Liver (tissue), 9 donors: ENCODE measurements around the gene CST4. TPM values are rescaled to one million over a fixed set of nuclear protein-coding genes. Genes with fewer than 3 reads are reported as not detected.

Source experiments
- DNase-seq: peaks from one replicate; pipeline ENCODE4 v3.0.0-alpha.2; 2017; ENCODE audit warnings: low spot score
- H3K27ac ChIP-seq, 2 donors: one replicate each; pipeline ENCODE4 v1.7.0; 2013; ENCODE audit warnings: inconsistent platforms in 2 of 2, low read length in 2 of 2, control low read depth in 1 of 2, low read depth in 1 of 2, mild to moderate bottlenecking in 1 of 2
- H3K27me3 ChIP-seq, 4 donors: one replicate each; pipeline versions ENCODE4 v1.6.1 to v1.7.0; 2013; ENCODE audit warnings: low read length in 3 of 4, inconsistent platforms in 1 of 4, mild to moderate bottlenecking in 1 of 4, moderate library complexity in 1 of 4; ENCODE audit not compliant: control insufficient read depth in 4 of 4, insufficient read depth in 4 of 4
- H3K36me3 ChIP-seq, 4 donors: one replicate each; pipeline versions ENCODE4 v1.6.1 to v1.7.0; 2013; ENCODE audit warnings: low read length in 3 of 4, mild to moderate bottlenecking in 3 of 4, low read depth in 1 of 4, moderate library complexity in 1 of 4; ENCODE audit not compliant: control insufficient read depth in 4 of 4, insufficient read depth in 3 of 4
- H3K4me1 ChIP-seq, 4 donors: one replicate each; pipeline versions ENCODE4 v1.6.1 to v1.7.0; 2013; ENCODE audit warnings: low read length in 3 of 4, mild to moderate bottlenecking in 3 of 4, moderate library complexity in 1 of 4; ENCODE audit not compliant: control insufficient read depth in 4 of 4, insufficient read depth in 4 of 4
- H3K4me3 ChIP-seq, 3 donors: one replicate each; pipeline versions ENCODE4 v1.6.1 to v1.7.0; 2013; ENCODE audit warnings: low read length in 3 of 3, control low read depth in 1 of 3, low read depth in 1 of 3, mild to moderate bottlenecking in 1 of 3
- H3K9ac ChIP-seq, 2 donors: one replicate each; pipeline ENCODE4 v1.7.0; 2013; ENCODE audit warnings: low read length in 2 of 2, mild to moderate bottlenecking in 2 of 2, moderate library complexity in 2 of 2, control low read depth in 1 of 2, low read depth in 1 of 2
- H3K9me3 ChIP-seq, 4 donors: one replicate each; pipeline versions ENCODE4 v1.6.1 to v1.7.0; 2013; ENCODE audit warnings: low read length in 3 of 4; ENCODE audit not compliant: control insufficient read depth in 4 of 4
- ATF3 ChIP-seq: IDR thresholded peaks from 2 replicates; pipeline ENCODE4 v1.6.1; 2016; ENCODE audit warnings: antibody characterized with exemption
- EGR1 ChIP-seq, 2 donors: IDR thresholded peaks; 2 replicates each; pipeline ENCODE4 v1.6.1; 2016 to 2018; ENCODE audit warnings: antibody characterized with exemption in 2 of 2, low read depth in 2 of 2
- FOXA1 ChIP-seq: IDR thresholded peaks from 2 replicates; pipeline ENCODE4 v1.6.1; 2016; ENCODE audit warnings: antibody characterized with exemption
- FOXA2 ChIP-seq: IDR thresholded peaks from 2 replicates; pipeline ENCODE4 v1.6.1; 2016; ENCODE audit warnings: antibody characterized with exemption
- GABPA ChIP-seq, 2 donors: IDR thresholded peaks in 1 of 2; conservative IDR thresholded peaks in 1 of 2; 2 replicates each; pipeline ENCODE4 v1.6.1; 2016; ENCODE audit warnings: antibody characterized with exemption in 2 of 2, mild to moderate bottlenecking in 1 of 2, moderate library complexity in 1 of 2
- HNF4A ChIP-seq, 2 donors: conservative IDR thresholded peaks; 2 replicates each; pipeline ENCODE4 v1.6.1; 2016; ENCODE audit warnings: antibody characterized with exemption in 2 of 2, mild to moderate bottlenecking in 2 of 2
- HNF4G ChIP-seq: IDR thresholded peaks from 2 replicates; pipeline ENCODE4 v1.6.1; 2016; ENCODE audit warnings: antibody characterized with exemption
- JUND ChIP-seq, 2 donors: IDR thresholded peaks; 2 replicates each; pipeline ENCODE4 v1.6.1; 2016; ENCODE audit warnings: antibody characterized with exemption in 2 of 2
- MAX ChIP-seq: IDR thresholded peaks from 2 replicates; pipeline ENCODE4 v1.6.1; 2016; ENCODE audit warnings: antibody characterized with exemption
- NR2F2 ChIP-seq: IDR thresholded peaks from 2 replicates; pipeline ENCODE4 v1.6.1; 2016; ENCODE audit warnings: antibody characterized with exemption
- RAD21 ChIP-seq, 2 donors: IDR thresholded peaks; 2 replicates each; pipeline ENCODE4 v1.6.1; 2016; ENCODE audit warnings: antibody characterized with exemption in 2 of 2, mild to moderate bottlenecking in 2 of 2
- REST ChIP-seq: IDR thresholded peaks from 2 replicates; pipeline ENCODE4 v1.6.1; 2016; ENCODE audit warnings: antibody characterized with exemption, mild to moderate bottlenecking
- RXRA ChIP-seq, 2 donors: IDR thresholded peaks; 2 replicates each; pipeline ENCODE4 v1.6.1; 2017 to 2018; ENCODE audit warnings: antibody characterized with exemption in 2 of 2, mild to moderate bottlenecking in 1 of 2
- SP1 ChIP-seq: IDR thresholded peaks from 2 replicates; pipeline ENCODE4 v1.6.1; 2018; ENCODE audit warnings: antibody characterized with exemption, mild to moderate bottlenecking
- TAF1 ChIP-seq: conservative IDR thresholded peaks from 2 replicates; pipeline ENCODE4 v1.6.1; 2016; ENCODE audit warnings: antibody characterized with exemption, mild to moderate bottlenecking
- YY1 ChIP-seq: IDR thresholded peaks from 2 replicates; pipeline ENCODE4 v1.6.1; 2016; ENCODE audit warnings: antibody characterized with exemption, mild to moderate bottlenecking
- WGBS: extraction: QIAGEN DNeasy Blood & Tissue Kit; methylation state at CpG from one replicate; pipeline ENCODE4 v1.1.7; 2013; 5-methylcytosine and 5-hydroxymethylcytosine counted together
- polyA plus RNA-seq, 2 donors: library from polyadenylated mRNA; stranded (reverse) in 1 of 2; unstranded in 1 of 2; fragments of 200-250 nt in 1 of 2; fragments of >200 nt in 1 of 2; fragmentation: Nextera tagmentation in 1 of 2; extraction: Ambion mirVana in 1 of 2; gene quantifications; one replicate each; pipeline versions ENCODE4 v1.2.1 to v1.2.3, GENCODE V29; 2013 to 2015
- total RNA-seq, 2 donors: library from RNA; depleted of rRNA; stranded (reverse); fragments of >200 nt; gene quantifications; one replicate each; pipeline ENCODE4 v1.2.3, GENCODE V29; 2014
- TF ChIP-seq, protein P1 (sequence below): IDR thresholded peaks from 2 replicates; pipeline ENCODE4 v1.6.1; 2016; ENCODE audit warnings: antibody characterized with exemption
- TF ChIP-seq, protein P2 (sequence below): fragments of 150-350 bp; IDR thresholded peaks from 2 replicates; pipeline ENCODE4 v1.5.1; 2017; ENCODE audit warnings: improper control_type of control experiment, low read depth, low read length; ENCODE audit not compliant: missing input control
- donor health status: healthy.
- donor health status: healthy.
- donor health status: healthy.
- donor health status: healthy.
- donor health status: healthy.

Gene CST4
- total and polyA plus RNA-seq, 4 donors = not detected

GRCh38 chr20:23649242-23649641 lies 39.6 kb downstream of the CST4 start:
- Histone ChIP-seq H3K9ac (no peak overlapping the region), H3K27ac (no peak overlapping the region), H3K4me1 (no peaks in the 10 kb centered on the region), H3K4me3 (no peak overlapping the region), H3K27me3 (no peaks in the 10 kb centered on the region), H3K9me3 (no peaks in the 10 kb centered on the region), H3K36me3 (peaks cover 0 to 1% (median 0%) of the 10 kb centered on the region in 4 donors)
- TF ChIP-seq NR2F2 = no peak
- TF ChIP-seq EGR1 (IDR thresholded peaks at IDR 0.05; ENCODE audit: low read depth in 2 of 2) = no peak
- no peak for TF ChIP-seq REST
- no peak for TF ChIP-seq RXRA (IDR thresholded peaks at IDR 0.05)
- TF ChIP-seq RAD21 (IDR thresholded peaks at IDR 0.05) = no peak
- TF ChIP-seq HNF4A (conservative IDR thresholded peaks at IDR 0.05) = no peak
- no peak for TF ChIP-seq FOXA1
- TF ChIP-seq, protein P1, sequence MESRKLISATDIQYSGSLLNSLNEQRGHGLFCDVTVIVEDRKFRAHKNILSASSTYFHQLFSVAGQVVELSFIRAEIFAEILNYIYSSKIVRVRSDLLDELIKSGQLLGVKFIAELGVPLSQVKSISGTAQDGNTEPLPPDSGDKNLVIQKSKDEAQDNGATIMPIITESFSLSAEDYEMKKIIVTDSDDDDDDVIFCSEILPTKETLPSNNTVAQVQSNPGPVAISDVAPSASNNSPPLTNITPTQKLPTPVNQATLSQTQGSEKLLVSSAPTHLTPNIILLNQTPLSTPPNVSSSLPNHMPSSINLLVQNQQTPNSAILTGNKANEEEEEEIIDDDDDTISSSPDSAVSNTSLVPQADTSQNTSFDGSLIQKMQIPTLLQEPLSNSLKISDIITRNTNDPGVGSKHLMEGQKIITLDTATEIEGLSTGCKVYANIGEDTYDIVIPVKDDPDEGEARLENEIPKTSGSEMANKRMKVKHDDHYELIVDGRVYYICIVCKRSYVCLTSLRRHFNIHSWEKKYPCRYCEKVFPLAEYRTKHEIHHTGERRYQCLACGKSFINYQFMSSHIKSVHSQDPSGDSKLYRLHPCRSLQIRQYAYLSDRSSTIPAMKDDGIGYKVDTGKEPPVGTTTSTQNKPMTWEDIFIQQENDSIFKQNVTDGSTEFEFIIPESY = no peak
- TF ChIP-seq, protein P2, sequence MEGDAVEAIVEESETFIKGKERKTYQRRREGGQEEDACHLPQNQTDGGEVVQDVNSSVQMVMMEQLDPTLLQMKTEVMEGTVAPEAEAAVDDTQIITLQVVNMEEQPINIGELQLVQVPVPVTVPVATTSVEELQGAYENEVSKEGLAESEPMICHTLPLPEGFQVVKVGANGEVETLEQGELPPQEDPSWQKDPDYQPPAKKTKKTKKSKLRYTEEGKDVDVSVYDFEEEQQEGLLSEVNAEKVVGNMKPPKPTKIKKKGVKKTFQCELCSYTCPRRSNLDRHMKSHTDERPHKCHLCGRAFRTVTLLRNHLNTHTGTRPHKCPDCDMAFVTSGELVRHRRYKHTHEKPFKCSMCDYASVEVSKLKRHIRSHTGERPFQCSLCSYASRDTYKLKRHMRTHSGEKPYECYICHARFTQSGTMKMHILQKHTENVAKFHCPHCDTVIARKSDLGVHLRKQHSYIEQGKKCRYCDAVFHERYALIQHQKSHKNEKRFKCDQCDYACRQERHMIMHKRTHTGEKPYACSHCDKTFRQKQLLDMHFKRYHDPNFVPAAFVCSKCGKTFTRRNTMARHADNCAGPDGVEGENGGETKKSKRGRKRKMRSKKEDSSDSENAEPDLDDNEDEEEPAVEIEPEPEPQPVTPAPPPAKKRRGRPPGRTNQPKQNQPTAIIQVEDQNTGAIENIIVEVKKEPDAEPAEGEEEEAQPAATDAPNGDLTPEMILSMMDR = no peak
- TF ChIP-seq JUND (IDR thresholded peaks at IDR 0.05) = no peak
- TF ChIP-seq HNF4G = no peak
- TF ChIP-seq TAF1 = no peak
- TF ChIP-seq MAX = no peak
- TF ChIP-seq GABPA (IDR thresholded peaks at IDR 0.05 in 1 of 2, conservative IDR thresholded peaks at IDR 0.05 in 1 of 2) = no peak
- TF ChIP-seq ATF3 = no peak
- TF ChIP-seq SP1 = no peak
- TF ChIP-seq FOXA2 = no peak
- TF ChIP-seq YY1 = no peak
- WGBS = 95% methylated on average over 2 of the region's 2 CpGs
- DNase-seq = no peak
